Epithelial cell of prostate (primary cell): ENCODE data around the gene NDUFA9.

Experiments used
- DNase-seq: peaks from one replicate; pipeline ENCODE4 v3.0.0-alpha.2; 2011; ENCODE audit warnings: low read depth, low spot score
- H3K27ac ChIP-seq: fragments of 450-650 bp; 2 replicates; pipeline ENCODE4 v1.5.1; 2017; ENCODE audit warnings: mild to moderate bottlenecking

Gene NDUFA9

DNA sequence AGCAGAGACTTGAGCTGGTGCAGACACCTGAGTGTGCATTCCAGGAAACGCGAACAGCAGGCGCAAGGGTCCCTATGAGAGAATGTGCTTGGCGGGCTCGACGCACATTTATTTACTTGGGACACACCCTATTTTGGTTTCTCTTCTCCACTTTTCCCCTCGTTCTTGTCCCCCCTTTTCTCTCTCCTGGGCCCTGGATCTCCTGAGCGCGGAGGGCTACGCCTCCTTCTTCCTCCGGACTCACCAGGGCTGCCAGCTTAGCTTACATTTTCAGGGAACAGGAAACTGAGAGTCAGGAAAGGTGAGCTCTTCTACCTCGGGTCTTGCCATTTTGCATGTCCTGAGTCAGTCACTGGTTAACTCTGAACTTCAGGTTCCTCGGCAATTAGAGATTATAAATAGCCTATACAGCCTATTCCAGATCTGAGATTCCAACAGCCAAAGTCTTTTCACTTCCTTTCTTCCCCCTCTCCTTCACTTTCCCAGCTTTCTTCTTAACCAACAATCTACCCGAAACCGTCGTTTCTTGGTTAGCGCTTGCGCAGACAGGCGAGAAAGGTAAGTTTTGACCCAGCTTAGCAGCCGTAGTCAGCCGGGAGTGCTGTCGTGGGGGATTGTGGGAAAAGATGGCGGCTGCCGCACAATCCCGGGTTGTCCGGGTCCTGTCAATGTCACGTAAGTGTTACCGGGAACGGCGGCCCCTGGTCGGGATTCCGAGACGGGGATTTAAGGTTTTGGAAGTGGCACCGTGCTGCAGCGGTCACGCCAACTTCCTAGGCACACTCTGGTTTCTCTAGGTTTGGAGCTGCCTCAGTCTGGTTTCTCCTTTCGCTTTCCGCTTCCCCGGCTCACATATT lies at the start of gene NDUFA9, which contains the start of gene AKAP3:
NDUFA9 (plus strand) TSS at position 614 of the 857 bp plus-strand sequence; CDS start at position 627, 13 bp downstream.
AKAP3 (minus strand) TSS at position 551 of the 857 bp plus-strand sequence. CDS start 10,855 bp downstream, outside the sequence.
- peak; percentile 16 for DNase-seq
- H3K27ac ChIP-seq: peak within 1 kb of the TSS; percentile 81

DNA sequence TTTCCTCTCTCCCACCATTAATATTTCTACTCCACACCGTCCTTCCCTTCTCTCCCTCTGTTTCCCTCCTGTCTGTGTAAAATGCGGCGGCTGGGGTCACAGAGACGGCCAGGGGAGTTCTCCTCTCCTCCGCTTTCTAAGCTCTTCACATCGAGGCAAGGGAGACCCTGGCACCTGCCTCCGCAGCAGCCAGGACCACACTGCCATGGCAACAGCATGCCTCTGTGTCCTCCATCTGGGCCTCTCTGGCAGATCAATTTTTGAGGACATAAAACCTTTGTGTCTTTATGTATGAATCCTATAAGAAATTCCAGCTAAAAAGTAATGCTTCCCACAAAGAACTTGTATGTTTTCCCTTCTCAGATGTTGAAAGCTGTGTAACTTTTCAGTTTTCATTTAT lies 45.5 kb upstream of the NDUFA9 start:
- DNase-seq: no peak

GRCh38 chr12:4603946-4604345 lies 45.0 kb upstream of the NDUFA9 start:
- DNase-seq: no peak
- H3K27ac ChIP-seq: no peak overlapping the region

More for the DNA sequence above, 45.5 kb upstream of the NDUFA9 start:
- no peak overlapping the region for H3K27ac ChIP-seq

GRCh38 chr12:4604684-4605193 lies 44.2 kb upstream of the NDUFA9 start:
- peak; percentile 60 for DNase-seq
- H3K27ac ChIP-seq: no peak overlapping the region

DNA sequence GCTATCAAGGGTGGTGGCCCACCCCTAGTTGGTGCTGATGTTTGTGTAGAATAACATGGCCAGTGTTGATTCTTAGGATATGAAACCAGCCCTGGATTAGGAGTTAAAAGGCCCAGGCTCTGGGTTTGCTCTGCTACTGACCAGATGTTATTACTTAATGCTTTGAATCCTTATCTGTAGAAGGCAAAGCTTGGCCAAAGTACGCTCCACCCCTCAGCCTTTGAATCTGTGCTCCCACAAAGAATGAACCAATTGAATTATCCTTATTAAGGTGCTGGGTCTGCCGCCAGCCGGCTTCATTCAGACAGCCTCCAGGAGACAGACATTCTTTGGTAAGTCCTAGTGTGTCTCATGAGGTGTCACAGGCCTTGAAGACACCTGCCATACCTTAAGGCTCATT lies 41.9 kb upstream of the NDUFA9 start:
- H3K27ac ChIP-seq: no peak overlapping the region
- DNase-seq: no peak

- no peak for DNase-seq
- H3K27ac ChIP-seq: no peak overlapping the region
These were observed 39.8 kb upstream of the NDUFA9 start for GRCh38 chr12:4609071-4609470.

DNA sequence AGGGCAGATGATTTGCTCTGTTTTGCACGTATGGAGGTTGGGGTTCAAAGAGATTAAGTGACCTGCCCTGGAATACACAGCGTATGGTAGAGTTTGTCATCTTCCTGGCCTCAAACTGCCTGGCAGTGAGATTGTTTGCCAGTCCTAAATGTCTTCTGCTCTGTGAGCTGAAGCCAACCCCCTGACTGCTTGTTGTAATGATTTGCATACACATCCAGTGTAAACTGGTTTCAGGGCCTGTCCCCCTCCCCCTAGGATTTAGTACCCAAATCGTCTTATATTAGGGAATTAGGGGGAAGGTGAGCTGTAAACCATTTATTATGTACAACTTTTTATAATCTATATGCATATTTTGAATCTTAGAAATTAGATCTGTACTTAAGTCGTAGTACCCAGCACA lies 38.4 kb upstream of the NDUFA9 start:
- DNase-seq: no peak
- H3K27ac ChIP-seq: no peak overlapping the region

DNA sequence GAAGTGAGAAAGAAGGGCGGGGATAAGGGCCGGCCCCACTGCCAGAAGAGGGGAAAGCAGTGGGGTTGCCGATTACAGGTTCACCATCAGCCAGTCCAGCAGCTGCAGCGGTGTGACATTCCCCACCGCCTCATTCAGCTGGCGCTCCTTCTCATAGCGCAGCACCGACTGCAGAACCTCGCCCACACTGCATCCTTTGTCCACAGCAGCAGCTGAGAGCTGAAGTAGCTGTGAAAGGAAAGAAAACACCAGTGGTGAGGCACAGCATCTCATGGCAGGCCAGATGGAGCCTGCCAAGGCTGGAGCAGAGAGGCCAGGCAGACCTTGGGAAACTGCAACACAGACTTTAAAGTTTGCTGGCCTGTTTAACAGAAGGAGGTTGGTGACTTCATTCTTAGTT lies 33.2 kb upstream of the NDUFA9 start:
- no peak for DNase-seq
- H3K27ac ChIP-seq: no peak overlapping the region

GRCh38 chr12:4621511-4621910 lies 27.4 kb upstream of the NDUFA9 start:
- H3K27ac ChIP-seq: no peak overlapping the region
- no peak for DNase-seq

DNA sequence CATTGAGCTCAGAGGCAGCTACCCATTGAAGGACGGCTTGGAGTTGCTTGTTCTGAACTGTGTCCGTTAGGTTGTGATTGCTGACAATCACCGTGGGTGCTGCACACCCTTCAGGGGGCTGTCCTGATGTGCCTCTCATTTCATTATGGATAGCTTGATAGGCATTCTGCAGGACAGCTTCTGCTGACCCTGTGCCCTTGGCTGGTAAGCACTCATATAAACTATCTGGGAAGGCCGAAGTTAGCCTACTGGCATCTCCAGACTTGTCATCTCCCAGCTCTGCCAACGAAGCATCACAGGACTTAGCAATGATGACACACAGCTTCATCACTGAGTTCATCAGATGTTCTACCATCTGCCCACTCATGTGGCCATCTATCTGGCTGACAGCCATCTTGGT lies 22.4 kb upstream of the NDUFA9 start:
- H3K27ac ChIP-seq: no peak overlapping the region
- DNase-seq: no peak

DNA sequence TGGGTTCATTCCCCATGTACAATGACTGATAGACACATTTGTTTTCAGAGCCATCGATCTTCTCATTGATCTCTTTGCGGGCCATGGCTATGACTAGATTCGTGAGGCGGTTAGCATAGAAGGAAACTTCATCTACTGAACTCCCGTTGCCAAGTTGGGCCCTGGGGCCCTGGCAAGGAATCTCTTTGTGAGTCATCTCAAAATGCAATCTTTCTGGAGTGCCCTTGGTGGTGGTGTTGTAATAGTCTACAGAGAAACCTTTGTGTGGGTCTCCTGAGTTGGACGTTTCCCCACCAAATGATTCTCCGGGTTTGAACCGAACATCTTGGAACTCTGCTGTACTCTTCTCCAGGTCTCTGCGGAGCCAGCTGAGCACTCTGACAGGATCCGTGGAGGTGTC lies 20.5 kb upstream of the NDUFA9 start:
- no peak for DNase-seq
- no peak overlapping the region for H3K27ac ChIP-seq

- no peak for DNase-seq
- no peak overlapping the region for H3K27ac ChIP-seq
These were observed 18.7 kb upstream of the NDUFA9 start for GRCh38 chr12:4630262-4630661.

DNA sequence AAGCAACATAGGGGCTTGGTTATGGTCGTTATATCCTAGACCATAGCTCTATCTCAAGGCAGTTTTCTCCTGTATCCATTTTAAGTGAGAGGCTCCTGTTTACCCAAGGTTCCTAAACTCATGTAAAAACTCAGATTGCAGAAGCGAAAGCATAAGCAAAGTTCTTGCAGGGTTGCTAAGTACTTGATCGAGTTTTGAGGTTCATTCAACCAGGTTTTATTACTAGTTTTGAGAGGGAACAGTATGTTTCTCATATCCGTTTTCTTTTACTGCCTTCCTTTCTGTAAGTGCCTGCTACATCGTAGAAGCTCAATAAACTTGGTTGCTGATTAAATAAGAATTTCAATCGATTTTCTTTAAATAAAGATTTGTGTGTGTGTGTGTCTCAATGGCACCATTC lies 5.2 kb upstream of the NDUFA9 start:
- H3K27ac ChIP-seq: no peak overlapping the region
- no peak for DNase-seq

DNA sequence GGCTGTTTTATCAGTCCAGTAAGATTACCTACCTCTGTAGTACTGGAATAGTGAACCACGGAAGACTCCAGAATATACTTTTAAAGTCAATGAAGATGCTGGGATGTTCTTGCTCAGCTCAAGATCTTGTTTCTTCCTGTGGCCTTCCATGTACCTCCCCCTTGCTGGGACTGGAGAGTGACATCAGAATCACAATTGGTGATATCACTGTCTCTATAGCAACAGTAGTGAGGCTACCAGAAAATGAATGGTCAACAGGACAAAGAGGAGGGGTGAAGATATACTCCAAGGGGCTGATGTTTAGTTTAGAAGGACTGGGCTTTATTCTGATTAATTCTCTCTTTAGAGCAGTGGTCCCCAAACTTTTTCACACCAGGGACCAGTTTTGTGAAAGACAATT lies 3.9 kb upstream of the NDUFA9 start:
- no peak for DNase-seq
- no peak overlapping the region for H3K27ac ChIP-seq

- H3K27ac ChIP-seq: peak overlapping the region; percentile 81
- DNase-seq: no peak
These were observed 812 bp upstream of the NDUFA9 start for GRCh38 chr12:4648104-4648500.

GRCh38 chr12:4649358-4649661 lies 396 bp downstream of the NDUFA9 start:
- H3K27ac ChIP-seq: peak overlapping the region; percentile 81
- DNase-seq: no peak

- H3K27ac ChIP-seq: no peak overlapping the region
- DNase-seq: no peak
These were observed 4.3 kb downstream of the NDUFA9 start for GRCh38 chr12:4653257-4653656.

DNA sequence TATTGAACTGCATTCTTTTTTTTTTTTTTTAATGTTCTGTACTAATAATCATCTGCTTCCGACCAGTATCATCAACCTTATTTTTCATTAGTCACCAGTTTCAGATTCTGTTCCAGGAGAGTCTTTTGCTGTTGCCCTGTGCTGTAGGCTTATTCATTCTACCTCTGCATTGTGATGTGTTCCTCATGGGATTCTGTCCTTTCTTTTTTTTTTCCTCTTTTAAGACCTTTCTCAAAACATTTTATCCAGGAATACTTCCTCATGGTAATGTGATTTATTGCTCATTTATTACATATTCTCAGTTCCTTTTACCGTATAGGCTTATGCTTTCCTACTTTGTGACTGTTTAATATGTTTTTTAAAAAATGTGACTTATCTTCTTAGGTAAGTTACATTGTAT lies 4.8 kb downstream of the NDUFA9 start:
- H3K27ac ChIP-seq: no peak overlapping the region
- no peak for DNase-seq

- H3K27ac ChIP-seq: peak overlapping the region; percentile 75
- peak; percentile 14 for DNase-seq
These were observed 15.1 kb downstream of the NDUFA9 start for GRCh38 chr12:4663971-4664505.

DNA sequence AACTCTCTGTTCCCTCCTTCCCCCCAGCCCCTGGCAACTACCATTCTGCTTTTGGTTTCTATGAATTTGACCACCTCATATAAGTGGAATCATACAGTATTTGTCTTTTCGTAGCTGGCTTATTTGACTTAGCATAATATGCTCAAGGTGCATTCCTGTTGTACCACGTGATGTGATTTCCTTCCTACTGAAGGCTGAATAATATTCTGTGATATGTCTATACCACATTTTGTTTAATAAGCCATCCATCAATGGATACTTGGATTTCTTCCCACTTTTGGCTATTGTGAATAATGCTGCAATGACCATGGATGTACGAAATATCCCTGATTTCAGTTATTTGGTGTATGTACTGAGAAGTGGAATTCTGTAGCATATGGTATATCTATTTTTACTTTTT lies 16.3 kb downstream of the NDUFA9 start:
- H3K27ac ChIP-seq: no peak overlapping the region
- DNase-seq: no peak

GRCh38 chr12:4679711-4680110 lies 30.8 kb downstream of the NDUFA9 start:
- DNase-seq: no peak

GRCh38 chr12:4681732-4682131 lies 32.8 kb downstream of the NDUFA9 start:
- no peak for DNase-seq
- H3K27ac ChIP-seq: no peak overlapping the region

More at GRCh38 chr12:4679711-4680110, 30.8 kb downstream of the NDUFA9 start:
- no peak overlapping the region for H3K27ac ChIP-seq
